GM21360 (cell line): ENCODE results near the gene ITGB1.
"Not testable (repeated sequence)": the region's sequence is repeated elsewhere in the genome, so short reads cannot be mapped to it uniquely, and the experiment has no call there.

Experiments
- ATAC-seq: cut with Tn5 transposase; IDR thresholded peaks from one replicate; pipeline ENCODE4 v1.9.1; 2021; ENCODE audit warnings: mild to moderate bottlenecking, moderate library complexity; ENCODE audit not compliant: unreplicated experiment

The ITGB1 gene

DNA sequence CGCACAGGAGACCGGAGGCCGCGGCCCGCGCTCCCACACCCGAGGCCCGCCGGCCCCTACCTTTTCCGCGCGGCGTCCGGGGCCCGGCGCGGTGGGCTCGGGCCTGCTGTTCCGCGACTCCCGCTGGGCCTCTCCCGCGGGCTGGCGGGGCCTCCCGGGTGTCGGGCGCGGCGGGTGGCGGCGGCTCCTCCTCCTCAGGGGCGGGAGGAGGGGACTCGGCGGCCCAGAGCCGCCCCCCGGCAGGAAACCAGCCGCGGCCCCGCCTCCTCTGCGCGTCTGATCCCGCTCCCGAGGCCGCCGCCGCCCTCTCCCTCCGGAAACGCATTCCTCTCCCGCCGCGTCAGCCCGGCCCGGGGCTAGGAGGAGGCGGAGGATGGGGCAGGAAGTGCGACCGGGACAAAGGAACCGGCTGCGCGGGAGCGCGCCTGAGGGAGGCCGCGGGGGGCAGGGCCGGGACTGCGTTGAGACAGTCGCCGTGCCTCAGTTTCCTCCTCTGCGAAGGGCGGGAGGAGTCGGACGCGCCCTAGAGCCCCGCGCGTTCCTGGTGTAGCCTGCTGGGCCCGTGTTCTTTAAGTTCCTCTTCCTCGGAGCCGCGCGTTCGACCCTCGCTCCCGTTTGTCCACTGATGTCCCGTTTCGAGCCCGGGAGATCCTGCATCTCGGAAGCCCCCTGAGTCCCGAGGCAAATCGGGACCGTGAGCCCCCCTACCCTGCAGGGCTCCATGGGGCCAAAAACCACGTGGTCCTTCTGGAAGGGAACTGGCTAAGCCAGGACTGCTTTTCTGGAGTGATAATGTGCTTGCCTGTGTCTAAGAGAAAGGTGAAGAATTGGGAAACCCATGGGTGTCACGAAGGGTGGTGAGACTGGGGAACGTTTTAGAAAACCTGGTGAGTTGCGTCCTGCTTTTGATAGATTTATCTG, at the start of gene ITGB1:
ITGB1 (minus strand) TSS at position 146 of the 921 bp plus-strand sequence. CDS start 22,672 bp downstream, outside the sequence.
- ATAC-seq, result peak; percentile 69

DNA sequence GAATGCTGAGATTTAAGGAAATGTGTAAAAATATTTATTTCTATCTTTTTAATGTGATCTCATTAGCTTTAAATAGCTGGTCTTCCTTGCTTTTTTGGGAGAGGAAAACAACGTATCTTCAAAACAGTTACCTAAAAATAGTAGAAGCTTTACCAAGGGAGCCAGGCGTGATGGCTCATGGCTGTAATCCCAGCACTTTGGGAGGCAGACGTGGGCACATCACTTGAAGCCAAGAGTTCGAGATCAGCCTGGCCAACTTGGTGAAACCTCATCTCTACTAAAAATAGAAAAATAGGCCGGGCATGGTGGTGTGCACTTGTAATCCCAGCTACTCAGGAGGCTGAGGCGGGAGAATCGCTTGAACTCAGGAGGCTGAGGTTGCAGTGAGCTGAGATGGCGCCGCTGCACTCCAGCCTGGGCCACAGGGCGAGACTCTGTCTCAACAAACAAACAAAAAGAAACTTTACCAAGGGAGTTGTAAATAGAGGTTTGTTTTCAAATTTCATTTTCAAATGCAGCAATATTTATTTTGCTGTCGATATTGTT, 48.4 kb upstream of the ITGB1 start:
- no peak for ATAC-seq

GRCh38 chr10:33005322-33006301, 47.6 kb upstream of the ITGB1 start:
- peak; percentile 69 for ATAC-seq

DNA sequence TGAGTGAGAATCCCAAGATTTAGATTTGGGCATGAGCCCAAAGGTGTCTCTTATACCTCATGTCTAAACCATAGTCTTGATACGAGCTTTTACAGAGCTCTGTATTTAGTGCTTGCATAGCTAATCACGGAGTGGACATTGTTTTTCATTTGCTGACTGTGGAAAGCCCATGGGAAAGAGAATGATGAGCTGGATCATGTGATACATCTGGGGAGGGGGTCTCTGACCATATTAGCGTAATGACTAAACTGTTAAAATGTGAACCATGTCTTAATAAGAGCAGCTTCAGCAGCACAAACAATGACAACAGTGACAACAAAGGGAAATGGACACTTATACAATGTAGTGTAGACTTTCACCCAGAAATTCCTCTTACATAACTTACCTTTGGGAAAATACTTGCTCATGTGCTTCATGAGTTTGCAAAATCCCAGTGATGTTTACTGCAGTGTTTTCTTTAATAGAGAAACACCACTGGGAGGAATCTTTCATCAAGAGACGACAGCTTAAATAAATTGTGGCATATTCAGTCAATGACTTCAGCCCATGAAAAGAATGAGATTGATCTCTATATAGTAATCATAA, 44.0 kb upstream of the ITGB1 start:
- no peak for ATAC-seq

DNA sequence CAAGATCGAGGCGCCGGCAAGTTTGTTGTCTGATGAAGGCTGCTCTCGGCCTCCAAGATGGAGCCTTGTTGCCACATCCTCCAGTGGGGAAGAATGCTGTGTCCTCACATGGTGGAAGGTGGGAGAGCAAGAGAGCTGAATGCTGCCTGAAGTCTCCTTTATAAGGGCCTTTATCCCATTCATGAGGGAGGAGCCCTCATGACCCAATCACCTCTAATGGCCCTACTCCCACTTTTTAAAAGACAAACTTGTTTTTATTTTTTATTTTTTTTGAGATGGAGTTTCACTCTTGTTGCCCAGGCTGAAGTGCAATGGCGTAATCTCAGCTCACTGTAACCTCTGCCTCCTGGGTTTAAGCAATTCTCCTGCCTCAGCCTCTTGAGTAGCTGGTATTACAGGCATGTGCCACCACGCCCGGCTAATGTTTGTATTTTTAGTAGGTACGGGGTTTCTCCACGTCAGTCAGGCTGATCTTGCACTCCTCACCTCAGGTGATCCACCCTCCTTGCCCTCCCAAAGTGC, 40.1 kb upstream of the ITGB1 start:
- ATAC-seq, result not testable (repeated sequence)

- ATAC-seq, result peak; percentile 67
These were observed 37.7 kb upstream of the ITGB1 start for GRCh38 chr10:32995751-32996150.

- no peak for ATAC-seq
These were observed 37.1 kb upstream of the ITGB1 start for GRCh38 chr10:32995066-32995622.

DNA sequence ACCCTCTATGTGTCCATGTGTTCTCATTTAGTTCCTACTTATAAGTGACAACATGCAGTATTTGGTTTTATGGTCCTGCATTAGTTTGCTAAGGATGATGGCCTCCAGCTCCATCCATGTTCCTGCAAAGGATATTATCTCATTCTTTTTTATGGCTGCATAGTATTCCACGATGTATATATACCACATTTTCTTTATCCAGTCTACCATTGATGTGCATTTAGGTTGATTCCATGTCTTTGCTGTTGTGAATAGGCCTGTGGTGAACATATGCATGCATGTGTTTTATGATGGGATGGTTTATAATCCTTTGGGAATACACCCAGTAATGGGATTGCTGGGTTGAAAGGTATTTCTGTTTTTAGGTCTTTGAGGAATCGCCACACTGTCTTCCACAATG, 36.6 kb upstream of the ITGB1 start:
- ATAC-seq, result not testable (repeated sequence)

- not testable (repeated sequence) for ATAC-seq
These were observed 34.3 kb upstream of the ITGB1 start for GRCh38 chr10:32992310-32992709.

DNA sequence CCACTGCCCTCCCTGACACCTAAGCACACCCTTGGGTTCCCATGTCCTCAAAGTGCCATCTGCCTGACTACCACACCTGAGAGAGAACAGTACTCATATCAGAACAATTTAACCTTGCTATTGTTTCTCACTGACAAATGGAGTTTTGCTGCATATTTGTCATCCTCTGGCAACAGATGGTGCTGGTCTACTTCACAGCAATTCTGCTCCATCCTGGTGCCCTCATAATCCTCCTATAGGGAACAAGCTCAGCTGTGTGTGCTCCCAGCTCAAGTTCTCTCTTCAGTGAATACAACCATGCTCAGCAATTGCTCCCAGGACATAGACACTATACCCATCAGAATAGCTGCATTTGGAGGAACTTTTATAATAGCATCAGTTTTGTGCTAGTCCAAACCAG, 32.8 kb upstream of the ITGB1 start:
- no peak for ATAC-seq

GRCh38 chr10:32988604-32989003, 30.6 kb upstream of the ITGB1 start:
- ATAC-seq, result no peak

DNA sequence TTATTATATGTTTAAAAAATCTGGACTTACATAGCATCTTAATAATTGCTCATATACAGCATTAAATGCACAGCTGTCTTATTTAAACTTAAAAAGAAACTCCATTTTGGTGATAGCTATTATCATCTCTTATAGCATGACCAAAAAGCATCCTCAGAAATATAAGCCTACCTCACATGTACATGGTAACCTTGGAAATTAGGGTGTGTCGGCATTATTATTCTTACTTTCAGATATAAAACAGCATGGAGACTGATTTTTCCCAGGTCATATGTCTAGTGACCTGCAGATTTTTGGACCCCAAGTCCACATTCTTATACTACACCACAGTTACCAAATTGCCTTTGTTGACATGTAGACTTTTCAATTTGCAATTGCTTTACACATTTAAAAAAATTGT, 29.1 kb upstream of the ITGB1 start:
- no peak for ATAC-seq

- ATAC-seq, result no peak
These were observed 27.8 kb upstream of the ITGB1 start for GRCh38 chr10:32985775-32986350.

GRCh38 chr10:32985341-32985764, 27.3 kb upstream of the ITGB1 start:
- ATAC-seq, result no peak

GRCh38 chr10:32984003-32984600, 26.1 kb upstream of the ITGB1 start:
- no peak for ATAC-seq

DNA sequence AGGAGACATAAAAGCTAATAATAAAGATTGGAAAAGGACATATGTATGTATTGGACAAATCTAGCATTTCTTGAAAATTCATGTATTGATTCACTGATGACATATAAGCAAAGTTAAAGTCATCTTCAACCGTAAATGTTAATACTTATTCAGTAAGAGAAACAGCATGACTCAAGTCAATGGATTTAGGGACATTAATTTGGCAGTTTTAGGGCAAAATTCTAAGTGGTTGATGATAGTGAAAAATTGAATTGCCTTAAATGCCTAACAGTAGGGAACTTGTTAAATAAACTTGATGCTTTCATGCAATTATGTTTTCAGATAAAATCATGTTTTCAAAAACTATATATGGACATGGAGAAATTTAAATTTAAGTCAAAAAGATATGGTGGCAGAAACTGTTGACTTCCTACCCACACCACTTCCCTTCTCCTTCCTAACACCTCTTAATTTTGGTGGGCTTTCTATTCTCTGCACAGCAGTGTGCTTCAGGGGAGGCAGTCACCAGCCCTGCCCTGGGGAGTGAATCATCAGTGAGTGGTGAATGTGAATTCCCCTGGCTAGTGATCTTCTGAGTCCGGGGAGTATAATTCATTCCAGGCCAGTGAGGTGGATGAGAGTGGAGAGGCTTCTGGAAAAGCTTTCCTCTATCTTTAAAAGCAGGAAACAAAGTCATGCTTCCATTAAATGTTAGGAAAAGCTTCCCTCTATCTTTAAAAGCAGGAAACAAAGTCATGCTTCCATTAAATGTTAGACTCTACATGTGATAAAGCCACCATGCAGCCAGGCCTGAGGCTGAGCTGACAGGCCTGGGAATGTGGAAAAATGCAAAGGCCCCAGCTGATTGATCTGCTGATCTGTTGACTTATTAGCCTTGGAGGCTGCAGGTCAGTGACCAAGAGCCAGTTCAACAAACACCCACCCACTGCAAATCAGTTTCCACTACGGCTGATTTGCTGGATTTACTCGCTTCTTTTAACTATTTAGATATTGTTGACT, 25.2 kb upstream of the ITGB1 start:
- no peak for ATAC-seq

GRCh38 chr10:32982293-32982709, 24.3 kb upstream of the ITGB1 start:
- no peak for ATAC-seq

DNA sequence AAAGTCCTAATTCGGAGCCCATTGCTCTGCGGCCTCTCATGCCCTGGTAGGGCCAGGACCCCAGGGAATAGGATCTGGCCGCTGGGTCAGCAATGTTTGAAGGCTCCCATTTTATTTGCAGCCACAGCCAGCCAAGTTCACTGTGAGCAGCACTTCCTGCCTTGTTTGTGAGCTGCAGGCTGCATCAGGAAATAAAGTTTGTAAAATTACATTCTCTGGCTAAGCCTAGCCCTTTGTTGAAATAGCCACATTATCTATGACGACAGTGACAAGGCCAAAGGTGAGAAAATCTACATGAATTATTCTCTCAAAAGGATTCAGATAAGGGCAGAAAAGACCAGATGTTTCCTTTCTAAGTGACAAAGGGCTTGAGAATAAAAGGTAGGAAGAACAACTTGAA, 23.7 kb upstream of the ITGB1 start:
- ATAC-seq, result no peak
